Activated naive CD4-positive, alpha-beta T cell treated with anti-CD3 and anti-CD28 coated beads, Interleukin-2, amount 10 ng/mL, durations not matched to agents 7 days and 5 days (primary cell): ENCODE results near the gene AKT2.
"Not testable (repeated sequence)": the region's sequence is repeated elsewhere in the genome, so short reads cannot be mapped to it uniquely, and the experiment has no call there.

Experiments
- CTCF ChIA-PET: fragments of 350-600 bp; sonication (Branson Sonifier 250); formaldehyde crosslinking; loops from one replicate; lab custom pipeline; 2021; ENCODE audit warnings: antibody characterized with exemption; lab: Charles Lee
- DNase-seq: peaks from one replicate; pipeline ENCODE4 v3.0.0-alpha.2; 2020
- H3K27ac Mint-ChIP-seq: one replicate; pipeline ENCODE4 v1.8.0; 2021; ENCODE audit warnings: mild to moderate bottlenecking, moderate library complexity, mixed read lengths
- H3K27me3 Mint-ChIP-seq: one replicate; pipeline ENCODE4 v1.8.0; 2021; ENCODE audit warnings: mild to moderate bottlenecking, mixed read lengths
- H3K36me3 Mint-ChIP-seq: one replicate; pipeline ENCODE4 v1.8.0; 2021; ENCODE audit warnings: mixed read lengths
- H3K4me1 Mint-ChIP-seq: one replicate; pipeline ENCODE4 v1.8.0; 2021; ENCODE audit warnings: mixed read lengths
- H3K4me3 Mint-ChIP-seq: one replicate; pipeline ENCODE4 v1.8.0; 2021; ENCODE audit warnings: mild to moderate bottlenecking, moderate library complexity, mixed read lengths
- H3K9me3 Mint-ChIP-seq: one replicate; pipeline ENCODE4 v1.8.0; 2021; ENCODE audit warnings: mixed read lengths

Gene AKT2

GRCh38 chr19:40284501-40285352 lies at the start of gene AKT2:
AKT2 (minus strand) TSS chr19:40285345; CDS start chr19:40265267, 20,078 bp downstream.
- H3K27me3 Mint-ChIP-seq, result no peaks in the 10 kb centered on the region
- peak within 1 kb of the TSS; percentile 99 for H3K27ac Mint-ChIP-seq
- peaks cover 54% of the 10 kb centered on the region for H3K4me1 Mint-ChIP-seq
- peak; percentile 66 for DNase-seq
- CTCF ChIA-PET, result no interaction called here
- H3K4me3 Mint-ChIP-seq, result peak within 1 kb of the TSS; percentile 84
- H3K36me3 Mint-ChIP-seq, result peaks cover 6% of the 10 kb centered on the region
- no peaks in the 10 kb centered on the region for H3K9me3 Mint-ChIP-seq

GRCh38 chr19:40333083-40333482 lies 47.9 kb upstream of the AKT2 start:
- H3K36me3 Mint-ChIP-seq, result peaks cover 31% of the 10 kb centered on the region
- CTCF ChIA-PET, result not testable (repeated sequence)

GRCh38 chr19:40332669-40333068 lies 47.5 kb upstream of the AKT2 start:
- H3K36me3 Mint-ChIP-seq, result peaks cover 33% of the 10 kb centered on the region
- no peaks in the 10 kb centered on the region for H3K9me3 Mint-ChIP-seq
- H3K27ac Mint-ChIP-seq, result no peak overlapping the region
- H3K4me3 Mint-ChIP-seq, result no peak overlapping the region
- no peak for DNase-seq
- H3K4me1 Mint-ChIP-seq, result no peaks in the 10 kb centered on the region
- CTCF ChIA-PET, result no interaction called here
- H3K27me3 Mint-ChIP-seq, result no peaks in the 10 kb centered on the region

More at GRCh38 chr19:40333083-40333482, 47.9 kb upstream of the AKT2 start:
- DNase-seq, H3K4me3 Mint-ChIP-seq, H3K27me3 Mint-ChIP-seq, H3K9me3 Mint-ChIP-seq, H3K4me1 Mint-ChIP-seq, H3K27ac Mint-ChIP-seq: not testable (repeated sequence)

GRCh38 chr19:40331052-40331451 lies 45.9 kb upstream of the AKT2 start:
- Mint-ChIP-seq H3K27ac (no peak overlapping the region), H3K4me1 (no peaks in the 10 kb centered on the region), H3K4me3 (no peak overlapping the region), H3K36me3 (peaks cover 40% of the 10 kb centered on the region), H3K9me3 (no peaks in the 10 kb centered on the region), H3K27me3 (no peaks in the 10 kb centered on the region)
- CTCF ChIA-PET, result interaction anchor here (0.6 to 1.0 kb wide), 2 partner anchors 26 to 219 kb away, joined by 3 to 4 read pairs; no protein-coding TSS in a partner anchor
- DNase-seq, result no peak

GRCh38 chr19:40326201-40326600 lies 41.1 kb upstream of the AKT2 start:
- peaks cover 48% of the 10 kb centered on the region for H3K36me3 Mint-ChIP-seq
- no peaks in the 10 kb centered on the region for H3K27me3 Mint-ChIP-seq
- no peak for DNase-seq
- H3K9me3 Mint-ChIP-seq, result no peaks in the 10 kb centered on the region
- H3K4me3 Mint-ChIP-seq, result no peak overlapping the region
- CTCF ChIA-PET, result no interaction called here
- no peaks in the 10 kb centered on the region for H3K4me1 Mint-ChIP-seq
- no peak overlapping the region for H3K27ac Mint-ChIP-seq

GRCh38 chr19:40323705-40324104 lies 38.6 kb upstream of the AKT2 start:
- Mint-ChIP-seq H3K9me3 (no peaks in the 10 kb centered on the region), H3K4me1 (no peaks in the 10 kb centered on the region), H3K4me3 (no peak overlapping the region), H3K27me3 (no peaks in the 10 kb centered on the region), H3K27ac (no peak overlapping the region), H3K36me3 (peaks cover 44% of the 10 kb centered on the region)
- CTCF ChIA-PET, result no interaction called here
- DNase-seq, result no peak

- CTCF ChIA-PET, result interaction anchor here (0.8 kb wide), 1 partner anchor 141 kb away, joined by 3 read pairs; no protein-coding TSS in a partner anchor
- Mint-ChIP-seq H3K4me1 (no peaks in the 10 kb centered on the region), H3K9me3 (no peaks in the 10 kb centered on the region), H3K4me3 (no peak overlapping the region), H3K27me3 (no peaks in the 10 kb centered on the region), H3K27ac (no peak overlapping the region), H3K36me3 (peaks cover 44% of the 10 kb centered on the region)
- DNase-seq, result no peak
Observed at GRCh38 chr19:40322951-40323615, 37.9 kb upstream of the AKT2 start.

- H3K36me3 Mint-ChIP-seq, result peaks cover 37% of the 10 kb centered on the region
- no peak overlapping the region for H3K27ac Mint-ChIP-seq
- no peaks in the 10 kb centered on the region for H3K9me3 Mint-ChIP-seq
- no peak for DNase-seq
- no peaks in the 10 kb centered on the region for H3K4me1 Mint-ChIP-seq
- CTCF ChIA-PET, result interaction anchor here (0.8 kb wide), 1 partner anchor 142 kb away, joined by 3 read pairs; no protein-coding TSS in a partner anchor
- H3K4me3 Mint-ChIP-seq, result no peak overlapping the region
- H3K27me3 Mint-ChIP-seq, result no peaks in the 10 kb centered on the region
Observed at GRCh38 chr19:40322271-40322610, 37.1 kb upstream of the AKT2 start.

GRCh38 chr19:40321566-40322270 lies 36.6 kb upstream of the AKT2 start:
- no peak for DNase-seq
- H3K27ac Mint-ChIP-seq, result peak overlapping the region; percentile 60
- H3K4me1 Mint-ChIP-seq, result no peaks in the 10 kb centered on the region
- no peak overlapping the region for H3K4me3 Mint-ChIP-seq
- H3K36me3 Mint-ChIP-seq, result peaks cover 37% of the 10 kb centered on the region
- CTCF ChIA-PET, result no interaction called here
- no peaks in the 10 kb centered on the region for H3K9me3 Mint-ChIP-seq
- H3K27me3 Mint-ChIP-seq, result no peaks in the 10 kb centered on the region

- no peaks in the 10 kb centered on the region for H3K4me1 Mint-ChIP-seq
- peak overlapping the region; percentile 60 for H3K27ac Mint-ChIP-seq
- DNase-seq, result no peak
- no peaks in the 10 kb centered on the region for H3K9me3 Mint-ChIP-seq
- no peaks in the 10 kb centered on the region for H3K27me3 Mint-ChIP-seq
- peaks cover 33% of the 10 kb centered on the region for H3K36me3 Mint-ChIP-seq
- CTCF ChIA-PET, result no interaction called here
- H3K4me3 Mint-ChIP-seq, result no peak overlapping the region
Observed at GRCh38 chr19:40321076-40321475, 35.9 kb upstream of the AKT2 start.

GRCh38 chr19:40320558-40320935 lies 35.4 kb upstream of the AKT2 start:
- no peak overlapping the region for H3K27ac Mint-ChIP-seq
- no peak overlapping the region for H3K4me3 Mint-ChIP-seq
- no peaks in the 10 kb centered on the region for H3K27me3 Mint-ChIP-seq
- peaks cover 29% of the 10 kb centered on the region for H3K36me3 Mint-ChIP-seq
- H3K4me1 Mint-ChIP-seq, result no peaks in the 10 kb centered on the region
- H3K9me3 Mint-ChIP-seq, result no peaks in the 10 kb centered on the region
- DNase-seq, result no peak
- CTCF ChIA-PET, result no interaction called here

- Mint-ChIP-seq H3K4me3 (no peak overlapping the region), H3K36me3 (peaks cover 9% of the 10 kb centered on the region), H3K27me3 (no peaks in the 10 kb centered on the region), H3K9me3 (no peaks in the 10 kb centered on the region), H3K4me1 (peaks cover 3% of the 10 kb centered on the region), H3K27ac (no peak overlapping the region)
- CTCF ChIA-PET, result interaction anchor here (0.6 to 1.2 kb wide), 2 partner anchors 13 to 336 kb away, joined by 3 read pairs; no protein-coding TSS in a partner anchor
- DNase-seq, result no peak
Observed at GRCh38 chr19:40317338-40317737, 32.2 kb upstream of the AKT2 start.

GRCh38 chr19:40315812-40316470 lies 30.8 kb upstream of the AKT2 start:
- CTCF ChIA-PET, result interaction anchor here (1.2 kb wide), 1 partner anchor 12 kb away, joined by 3 read pairs; no protein-coding TSS in a partner anchor
- peaks cover 5% of the 10 kb centered on the region for H3K36me3 Mint-ChIP-seq
- no peak overlapping the region for H3K4me3 Mint-ChIP-seq
- no peak overlapping the region for H3K27ac Mint-ChIP-seq
- no peaks in the 10 kb centered on the region for H3K9me3 Mint-ChIP-seq
- H3K27me3 Mint-ChIP-seq, result no peaks in the 10 kb centered on the region
- peaks cover 3% of the 10 kb centered on the region for H3K4me1 Mint-ChIP-seq
- DNase-seq, result no peak

- Mint-ChIP-seq H3K36me3 (no peaks in the 10 kb centered on the region), H3K27ac (no peak overlapping the region), H3K4me1 (peaks cover 3% of the 10 kb centered on the region), H3K4me3 (no peak overlapping the region), H3K9me3 (no peaks in the 10 kb centered on the region), H3K27me3 (no peaks in the 10 kb centered on the region)
- no peak for DNase-seq
- CTCF ChIA-PET, result interaction anchor here (2.6 kb wide), 1 partner anchor 9 kb away, joined by 13 read pairs; no protein-coding TSS in a partner anchor
Observed at GRCh38 chr19:40314656-40315055, 29.5 kb upstream of the AKT2 start.
